GM21360 (cell line): ENCODE results near the gene SLC26A9.

Experiments used
- ATAC-seq: cut with Tn5 transposase; IDR thresholded peaks from one replicate; pipeline ENCODE4 v1.9.1; 2021; ENCODE audit warnings: mild to moderate bottlenecking, moderate library complexity; ENCODE audit not compliant: unreplicated experiment

The SLC26A9 gene

DNA sequence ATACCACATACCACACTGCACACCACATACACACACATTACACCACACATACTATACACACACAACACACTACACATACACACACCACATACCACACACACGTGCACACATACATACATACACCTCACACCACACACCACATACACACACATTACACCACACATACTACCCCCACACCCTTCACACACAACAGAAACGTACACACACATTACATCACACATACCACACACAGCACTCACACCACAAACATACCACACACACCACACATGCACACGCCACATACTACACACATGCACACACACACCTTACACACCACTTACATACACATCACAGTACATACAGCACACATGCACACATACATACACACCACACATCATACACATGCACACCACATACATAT lies 31.5 kb upstream of the SLC26A9 start:
- no peak for ATAC-seq

- ATAC-seq, result no peak
Measured at GRCh38 chr1:205973377-205974232, 30.3 kb upstream of the SLC26A9 start.

DNA sequence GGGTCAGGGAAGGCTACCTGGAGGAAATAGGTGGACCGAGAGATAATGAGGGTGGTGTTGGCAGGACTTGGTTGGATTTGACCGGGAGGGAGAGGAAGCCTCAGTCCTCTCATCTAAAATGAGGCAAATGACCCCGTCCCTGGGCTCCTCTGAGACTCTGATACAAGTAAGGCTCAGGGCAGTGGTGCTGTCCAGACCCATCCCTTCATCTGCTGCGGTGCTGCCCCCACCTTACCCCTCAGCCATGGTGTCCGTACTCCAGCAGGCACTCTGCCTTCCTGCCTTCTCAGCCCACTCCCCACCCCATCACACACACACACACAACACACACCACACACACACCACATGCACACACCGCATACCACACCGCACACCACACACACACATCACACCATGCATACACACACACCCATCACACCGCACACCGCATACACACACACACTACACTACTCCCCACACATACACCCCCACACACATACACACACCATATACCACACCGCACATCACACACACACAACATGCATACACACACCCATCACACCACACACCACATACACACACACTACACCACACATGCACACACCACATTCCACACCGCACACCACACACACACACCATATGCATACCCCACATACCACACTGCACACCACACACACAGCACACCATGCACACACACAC lies 29.4 kb upstream of the SLC26A9 start:
- no peak for ATAC-seq

DNA sequence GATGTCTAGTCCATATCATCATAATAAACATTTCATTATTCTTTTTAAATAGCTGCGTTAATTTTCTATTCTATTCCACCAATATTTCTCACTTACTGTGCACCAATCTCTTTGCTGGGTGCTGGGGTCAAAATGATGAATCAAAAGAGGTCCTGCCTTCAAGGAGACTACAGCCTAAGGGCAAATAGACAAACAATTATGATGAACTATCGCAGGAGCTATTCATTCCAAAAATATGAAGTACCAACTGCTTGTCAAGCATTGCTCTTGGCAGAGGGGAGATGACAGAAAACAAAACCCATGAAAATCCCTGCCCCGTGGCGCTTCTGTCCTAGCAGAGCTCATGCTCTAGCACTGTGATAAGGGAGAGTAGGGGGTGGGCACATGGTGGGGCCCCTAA lies 28.8 kb upstream of the SLC26A9 start:
- ATAC-seq, result no peak

DNA sequence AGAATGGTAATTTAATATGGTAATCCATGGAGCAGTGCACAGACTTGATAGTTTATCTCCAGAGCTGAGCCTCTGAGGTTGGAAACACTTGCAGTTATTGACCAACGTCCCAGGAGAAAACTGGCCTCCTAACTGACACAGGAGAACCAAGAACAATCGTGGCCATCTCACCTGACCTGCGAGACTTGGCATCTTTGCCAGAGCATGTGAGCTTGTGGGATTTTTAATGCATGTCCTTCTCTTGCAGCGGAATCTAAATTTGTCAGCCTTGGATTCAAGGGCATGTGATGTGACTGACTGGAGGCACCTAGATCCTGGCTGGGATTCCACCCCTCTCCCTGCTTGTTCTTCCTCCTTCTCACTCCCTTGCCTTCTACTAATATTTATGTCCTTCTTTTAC lies 27.8 kb upstream of the SLC26A9 start:
- ATAC-seq, result no peak

DNA sequence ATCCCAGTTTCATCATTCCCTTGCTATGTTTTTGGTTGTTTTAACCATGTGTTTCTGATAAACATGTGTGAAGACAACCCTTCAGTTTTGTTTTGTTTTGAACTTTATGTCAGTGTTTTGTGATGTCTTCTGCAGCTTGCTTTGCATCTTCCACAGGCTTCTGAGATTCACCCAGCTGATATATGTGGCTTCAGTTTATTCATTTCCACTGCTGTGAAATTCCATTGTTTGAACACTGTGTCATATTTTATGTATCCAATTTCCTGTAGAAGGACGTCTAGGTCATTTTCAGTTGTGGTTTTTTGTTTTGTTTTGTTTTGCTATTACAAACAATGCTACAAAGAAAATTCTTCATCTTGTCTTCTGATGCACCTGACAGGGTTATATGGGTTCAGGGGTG lies 27.2 kb upstream of the SLC26A9 start:
- ATAC-seq, result no peak

DNA sequence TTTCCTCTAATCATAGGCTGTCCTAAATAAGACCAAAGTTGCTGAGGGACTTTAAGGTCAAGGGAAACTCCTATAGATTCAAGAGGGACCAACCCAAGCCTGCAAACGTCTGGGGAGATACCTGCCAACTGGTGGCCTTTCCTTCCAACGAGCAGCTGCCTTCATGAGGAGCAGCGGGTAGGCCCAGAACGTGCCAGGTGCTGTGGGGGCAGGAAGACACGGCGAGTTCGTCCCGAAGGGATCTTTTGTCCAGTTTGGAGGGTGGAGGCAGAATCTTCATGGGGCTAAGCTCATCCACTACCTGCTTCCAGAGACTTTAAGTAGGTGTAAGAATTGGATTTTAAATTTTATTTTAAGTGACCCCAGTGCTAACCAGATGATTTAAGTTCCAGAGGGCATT lies 26.0 kb upstream of the SLC26A9 start:
- ATAC-seq, result no peak

GRCh38 chr1:205967554-205968335 lies 24.5 kb upstream of the SLC26A9 start:
- ATAC-seq, result no peak

DNA sequence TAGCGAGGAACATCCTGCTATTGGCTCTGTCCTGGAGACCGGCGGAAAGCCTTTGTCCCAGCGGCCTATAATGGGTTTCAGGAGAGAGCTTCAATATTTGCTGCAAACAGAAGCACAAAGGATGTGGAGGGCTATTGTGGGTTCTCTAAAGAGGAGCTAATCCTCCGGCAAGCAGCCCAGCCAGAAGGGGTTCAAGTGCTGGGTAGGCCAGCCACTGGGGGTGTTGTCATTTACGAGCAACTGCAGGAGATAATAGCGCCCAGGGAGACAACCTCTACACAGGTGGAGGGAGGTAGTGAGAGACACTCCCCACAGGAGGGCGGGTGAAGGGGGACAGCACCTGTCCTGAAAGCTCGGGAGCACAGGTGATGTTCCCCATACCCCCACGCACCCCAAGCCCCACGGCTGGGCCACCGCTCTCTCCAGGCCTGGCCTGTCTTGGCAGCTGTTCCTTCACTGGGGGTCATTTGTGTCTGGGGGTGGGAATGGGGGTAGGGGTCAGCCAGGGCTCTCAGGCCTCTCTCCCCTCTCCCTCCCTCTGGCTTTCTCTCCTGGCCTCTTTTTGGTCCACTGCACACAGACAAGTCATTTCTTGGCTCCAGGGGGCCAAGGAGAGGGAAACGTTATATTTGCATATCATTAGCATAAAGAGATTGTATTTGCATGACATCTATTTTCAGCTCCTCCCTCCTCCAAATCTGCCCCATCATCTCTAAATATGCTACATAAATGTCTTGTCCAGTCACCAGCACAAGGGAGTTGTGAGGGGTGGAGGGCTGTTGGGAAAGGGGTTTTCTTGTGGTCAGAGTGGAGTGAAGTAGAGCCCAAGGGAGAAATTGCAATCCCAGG lies 22.0 kb upstream of the SLC26A9 start:
- no peak for ATAC-seq

GRCh38 chr1:205963352-205964155 lies 20.3 kb upstream of the SLC26A9 start:
- ATAC-seq, result no peak

GRCh38 chr1:205962821-205963221 lies 19.6 kb upstream of the SLC26A9 start:
- ATAC-seq, result no peak

DNA sequence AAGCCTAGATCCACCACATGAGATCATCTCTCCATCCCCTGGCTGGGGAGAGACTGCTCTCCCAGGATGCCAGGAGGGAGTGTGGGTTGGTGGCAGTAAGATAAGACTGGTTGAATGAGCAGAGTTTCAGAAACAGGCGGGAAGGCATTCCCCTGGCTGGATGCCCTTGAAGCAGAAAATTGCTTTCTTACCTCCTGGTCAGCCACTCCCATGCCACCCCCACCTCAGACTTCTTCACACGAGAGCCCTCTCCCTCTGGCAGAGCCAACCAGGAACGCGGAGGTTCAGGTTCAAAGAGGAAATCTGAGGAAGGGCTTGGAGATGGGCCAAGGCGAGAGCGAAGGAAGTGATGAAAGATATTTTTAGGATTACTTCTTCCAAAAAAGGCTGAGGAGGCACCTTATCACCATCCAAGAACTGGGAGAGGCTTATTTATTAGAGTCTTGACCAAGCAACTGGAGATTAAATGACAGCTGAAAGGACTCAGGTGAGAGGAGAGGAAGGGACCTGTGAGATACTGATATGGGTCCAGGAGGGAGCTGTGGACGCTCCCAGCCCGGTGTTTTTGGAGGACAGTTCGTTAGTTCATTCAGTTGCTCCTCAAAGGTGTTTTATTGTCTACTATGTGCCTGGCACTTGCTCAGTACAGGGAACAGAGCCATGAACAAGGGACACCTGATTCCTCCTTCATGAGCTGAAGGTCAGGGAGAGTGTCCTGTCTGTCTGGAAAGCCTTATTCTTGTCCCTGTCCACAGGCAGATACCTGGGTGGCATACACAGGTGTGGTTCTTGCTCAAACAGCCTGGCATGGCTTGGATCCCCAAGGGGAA lies 18.9 kb upstream of the SLC26A9 start:
- ATAC-seq, result no peak

- ATAC-seq, result no peak
Measured at GRCh38 chr1:205961405-205961804, 18.1 kb upstream of the SLC26A9 start.

DNA sequence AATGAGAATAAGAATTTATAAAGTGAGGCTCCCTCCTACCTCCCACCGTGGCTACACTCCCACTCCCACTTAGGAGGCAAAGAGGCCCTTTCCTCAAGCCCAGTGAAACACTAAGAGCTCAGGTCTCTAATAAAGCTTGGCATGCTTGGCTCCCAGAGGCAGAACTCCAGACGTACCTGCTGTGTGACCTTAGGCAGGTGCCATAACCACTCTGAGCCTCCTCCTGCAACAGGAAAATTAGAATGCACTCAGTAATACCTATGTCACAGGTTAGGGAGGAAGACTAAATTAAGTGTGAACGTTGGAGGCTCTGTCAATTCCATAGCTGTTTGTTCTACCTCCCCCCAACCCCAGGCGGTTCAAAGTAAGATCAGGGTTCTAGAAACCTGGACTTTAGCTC lies 16.5 kb upstream of the SLC26A9 start:
- ATAC-seq, result no peak

DNA sequence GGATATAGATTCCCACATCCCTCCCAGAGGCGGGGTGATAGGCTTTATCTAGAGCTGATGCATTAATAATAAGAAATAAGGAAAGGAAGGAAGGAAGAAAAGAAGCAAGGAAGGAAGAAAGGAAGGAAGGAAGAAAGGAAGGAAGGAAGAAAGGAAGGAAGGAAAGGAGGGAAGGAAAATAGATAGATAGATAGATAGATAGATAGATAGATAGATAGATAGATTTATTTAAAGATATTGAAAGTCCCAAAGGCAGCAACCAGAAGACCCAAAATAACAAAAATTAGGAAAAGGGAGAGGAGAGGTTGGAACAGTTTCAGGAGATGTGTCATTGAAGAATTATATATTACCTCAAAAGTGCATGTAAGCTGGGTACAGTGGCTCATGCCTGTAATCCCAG lies 12.2 kb upstream of the SLC26A9 start:
- no peak for ATAC-seq

- no peak for ATAC-seq
Measured at GRCh38 chr1:205954819-205955404, 11.7 kb upstream of the SLC26A9 start.

DNA sequence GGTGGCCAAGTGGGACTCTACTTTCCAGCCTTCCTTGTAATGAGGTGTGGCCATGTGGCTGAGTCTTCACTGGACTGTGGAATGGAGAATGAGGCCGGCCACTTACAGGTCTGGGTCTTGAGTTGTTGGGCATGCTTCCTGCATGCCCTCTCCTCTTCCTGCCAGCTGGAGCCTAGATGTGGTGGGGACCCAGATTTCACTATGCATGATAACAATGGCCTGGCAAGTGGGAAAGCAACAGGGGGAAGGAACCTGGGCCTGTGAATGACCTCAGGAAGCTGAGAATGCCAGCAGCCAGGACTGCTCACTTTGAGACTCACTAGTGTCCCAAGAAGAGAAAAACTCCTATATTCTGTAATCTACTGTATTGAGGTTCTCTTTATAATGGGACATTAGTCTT lies 8.5 kb upstream of the SLC26A9 start:
- ATAC-seq, result no peak

DNA sequence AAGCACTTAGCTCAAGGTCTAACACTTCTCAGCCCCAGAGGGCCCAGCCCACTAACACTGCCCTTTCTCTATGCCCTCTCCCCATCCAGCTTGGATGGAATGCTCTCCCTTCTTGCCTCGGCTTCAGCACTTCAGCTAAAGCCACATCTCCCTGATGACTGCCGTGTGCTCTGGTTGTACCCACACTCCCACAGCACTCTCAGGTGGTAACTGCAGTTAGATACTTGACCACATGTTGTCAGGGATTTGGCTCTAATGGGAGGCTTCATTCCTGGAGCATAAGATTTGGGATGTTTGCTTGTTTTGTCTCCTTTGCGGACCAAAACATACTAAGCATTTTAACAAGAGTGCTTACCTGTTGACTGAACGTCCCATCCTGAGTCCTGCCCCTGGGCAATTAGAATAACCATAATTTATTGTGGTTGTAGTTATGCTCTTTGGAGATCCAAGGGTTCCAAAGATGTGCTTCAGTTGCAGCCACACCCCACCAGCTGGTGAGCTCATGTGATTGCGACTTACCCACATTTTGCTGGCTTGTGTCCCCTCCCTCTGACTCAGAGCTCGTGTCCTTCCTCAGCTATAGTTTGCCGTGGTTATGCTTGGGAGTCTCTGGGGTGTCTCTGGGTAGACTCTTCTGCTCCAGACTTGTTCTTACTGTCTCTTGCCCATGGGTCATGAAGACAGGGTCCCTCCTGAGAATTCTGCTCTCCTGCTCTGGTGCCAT lies 7.7 kb upstream of the SLC26A9 start:
- no peak for ATAC-seq
